Jurkat, Clone E6-1 (cell line): ENCODE results near the gene SHC3.

ENCODE experiments used
- DNase-seq: peaks from one replicate; pipeline ENCODE4 v3.0.0-alpha.2; 2011; ENCODE audit warnings: low read depth, low spot score
- H3K4me3 ChIP-seq: 2 replicates; pipeline ENCODE4 v1.5.1; 2011; ENCODE audit warnings: mild to moderate bottlenecking, low read length, control low read depth, moderate library complexity

Gene SHC3

GRCh38 chr9:89039104-89039465 is 139.5 kb downstream of the SHC3 start:
- H3K4me3 ChIP-seq = no peak overlapping the region
- DNase-seq = no peak

GRCh38 chr9:89038382-89039103 is 140.1 kb downstream of the SHC3 start:
- no peak for DNase-seq
- no peak overlapping the region for H3K4me3 ChIP-seq

- no peak for DNase-seq
Observed at GRCh38 chr9:89037891-89038290, 140.7 kb downstream of the SHC3 start.

GRCh38 chr9:89037346-89037745 is 141.3 kb downstream of the SHC3 start:
- no peak overlapping the region for H3K4me3 ChIP-seq
- DNase-seq = no peak

More at GRCh38 chr9:89037891-89038290, 140.7 kb downstream of the SHC3 start:
- H3K4me3 ChIP-seq = no peak overlapping the region

- DNase-seq = no peak
- H3K4me3 ChIP-seq = no peak overlapping the region
Observed at GRCh38 chr9:89036891-89037290, 141.7 kb downstream of the SHC3 start.

GRCh38 chr9:89036383-89036782 is 142.2 kb downstream of the SHC3 start:
- no peak for DNase-seq

GRCh38 chr9:89032661-89033060 is 146.0 kb downstream of the SHC3 start:
- DNase-seq = no peak
- no peak overlapping the region for H3K4me3 ChIP-seq

More at GRCh38 chr9:89036383-89036782, 142.2 kb downstream of the SHC3 start:
- H3K4me3 ChIP-seq = no peak overlapping the region

- H3K4me3 ChIP-seq = no peak overlapping the region
- DNase-seq = no peak
Observed at GRCh38 chr9:89032173-89032572, 146.4 kb downstream of the SHC3 start.

- no peak overlapping the region for H3K4me3 ChIP-seq
- no peak for DNase-seq
Observed at GRCh38 chr9:89029788-89030187, 148.8 kb downstream of the SHC3 start.

GRCh38 chr9:89026876-89027275 is 151.7 kb downstream of the SHC3 start:
- H3K4me3 ChIP-seq = no peak overlapping the region

GRCh38 chr9:89025553-89025952 is 153.1 kb downstream of the SHC3 start:
- no peak overlapping the region for H3K4me3 ChIP-seq
- no peak for DNase-seq

More at GRCh38 chr9:89026876-89027275, 151.7 kb downstream of the SHC3 start:
- no peak for DNase-seq

- DNase-seq = no peak
- H3K4me3 ChIP-seq = no peak overlapping the region
Observed at GRCh38 chr9:89024727-89025126, 153.9 kb downstream of the SHC3 start.

GRCh38 chr9:89023740-89024139 is 154.9 kb downstream of the SHC3 start:
- H3K4me3 ChIP-seq = no peak overlapping the region
- DNase-seq = no peak

- no peak overlapping the region for H3K4me3 ChIP-seq
- DNase-seq = no peak
Observed at GRCh38 chr9:89022902-89023301, 155.7 kb downstream of the SHC3 start.

- no peak for DNase-seq
- no peak overlapping the region for H3K4me3 ChIP-seq
Observed at GRCh38 chr9:89022001-89022759, 156.4 kb downstream of the SHC3 start.

GRCh38 chr9:89021154-89021803 is 157.3 kb downstream of the SHC3 start:
- no peak overlapping the region for H3K4me3 ChIP-seq
- no peak for DNase-seq

GRCh38 chr9:89020754-89021153 is 157.9 kb downstream of the SHC3 start:
- no peak overlapping the region for H3K4me3 ChIP-seq
- DNase-seq = no peak

- no peak for DNase-seq
- H3K4me3 ChIP-seq = no peak overlapping the region
Observed at GRCh38 chr9:89015336-89015735, 163.3 kb downstream of the SHC3 start.

GRCh38 chr9:89014153-89014552 is 164.5 kb downstream of the SHC3 start:
- no peak for DNase-seq
- H3K4me3 ChIP-seq = no peak overlapping the region

GRCh38 chr9:89013660-89014059 is 165.0 kb downstream of the SHC3 start:
- DNase-seq = no peak
- H3K4me3 ChIP-seq = no peak overlapping the region
